HT1080 (cell line): ENCODE data around the gene TEX22. TPM values are rescaled to one million over a fixed set of nuclear protein-coding genes. Genes with fewer than 3 reads are reported as not detected.

Experiments used
- DNase-seq: peaks from one replicate; pipeline ENCODE4 v3.0.0-alpha.2; 2015; ENCODE audit warnings: low read depth
- total RNA-seq: library from RNA; depleted of rRNA; stranded (reverse); fragments of >200 nt; shearing (Covaris generic); gene quantifications from 2 replicates; pipeline ENCODE4 v1.2.3, GENCODE V29; 2014

Gene TEX22
- total RNA-seq, 1 experiment from 2014 or later = not detected

DNA sequence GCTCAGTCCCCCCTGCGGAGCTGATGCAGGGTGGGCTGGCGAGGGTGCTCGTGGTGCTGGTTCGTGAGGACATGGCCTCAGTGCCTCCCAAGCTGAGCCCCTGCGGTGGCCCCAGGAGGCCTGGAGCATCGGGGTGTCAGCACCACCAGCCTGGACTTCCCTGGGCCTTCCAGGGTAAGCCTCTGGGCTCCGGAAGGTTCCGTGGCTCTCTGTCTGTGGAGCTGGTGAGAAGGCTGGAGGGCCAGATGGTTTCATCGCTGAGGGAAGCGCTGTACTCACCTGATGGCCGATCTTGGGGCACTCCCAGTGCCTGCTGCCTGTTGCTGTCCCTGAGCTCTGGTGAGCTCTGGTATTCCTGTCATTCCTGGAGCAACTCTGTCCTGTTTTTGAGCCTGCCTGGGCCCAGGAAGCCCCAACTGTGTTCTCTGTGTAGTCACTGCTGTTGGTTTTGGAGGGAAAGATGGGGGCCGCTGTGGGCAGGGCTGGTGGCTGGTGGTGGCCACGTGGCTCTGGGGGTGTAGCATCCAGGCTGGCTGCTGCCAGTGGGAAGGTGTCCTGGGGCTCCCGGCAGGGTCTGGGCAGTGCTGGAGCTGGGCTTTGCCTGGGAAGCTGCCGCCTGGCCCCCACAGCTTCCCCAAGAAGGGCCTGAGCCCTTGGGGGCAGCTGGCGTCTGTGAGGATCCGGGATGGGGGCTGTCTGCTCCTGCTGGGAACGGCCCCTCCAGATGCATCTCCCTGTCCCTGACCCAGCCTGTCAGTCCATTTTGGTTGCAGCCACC is 39.6 kb downstream of the TEX22 start:
- DNase-seq = no peak

- no peak for DNase-seq
These were observed 40.8 kb downstream of the TEX22 start for GRCh38 chr14:105439179-105439578.

DNA sequence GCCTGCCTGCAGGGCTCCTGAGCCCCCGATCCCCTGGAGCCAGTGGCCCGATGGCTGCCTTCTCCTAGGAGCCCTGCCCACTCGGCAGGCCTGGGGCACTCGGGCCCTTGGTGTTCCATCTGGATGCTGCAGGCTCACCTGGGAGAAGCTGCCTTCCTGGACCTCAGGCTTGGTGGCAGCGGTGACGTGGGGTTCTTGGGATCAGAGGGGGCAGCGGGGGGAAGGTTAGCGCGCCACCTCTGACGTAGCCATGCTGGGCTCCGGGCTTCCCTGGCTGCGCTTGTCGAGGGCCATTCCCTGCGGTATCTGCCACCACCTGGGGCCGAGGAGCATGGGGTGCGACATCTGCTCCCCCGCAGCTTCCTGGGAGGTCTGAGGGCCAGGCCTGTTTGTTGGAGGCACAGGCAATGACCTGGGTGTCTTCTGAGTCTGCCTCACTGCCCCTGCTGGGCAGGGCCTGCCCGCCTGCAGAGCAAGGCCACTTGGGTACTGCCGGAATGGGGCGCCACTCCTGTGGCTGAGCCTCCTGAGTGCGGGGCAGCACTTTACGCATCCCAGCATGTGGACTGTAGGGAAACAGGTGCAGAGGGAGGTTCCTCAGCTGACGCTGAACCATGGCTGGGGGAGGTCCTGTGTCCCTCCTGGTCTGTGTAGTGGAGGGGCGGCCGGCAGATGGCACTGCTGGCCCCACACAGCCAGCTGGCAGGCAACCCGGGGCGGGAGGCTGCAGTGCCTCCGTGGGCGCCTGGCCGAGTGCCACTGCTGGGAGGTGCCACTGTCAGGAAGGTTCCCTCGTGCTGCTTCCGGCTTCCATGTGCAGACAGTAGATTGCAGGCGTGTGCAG is 41.6 kb downstream of the TEX22 start:
- no peak for DNase-seq

- DNase-seq = no peak
These were observed 42.2 kb downstream of the TEX22 start for GRCh38 chr14:105440554-105440900.

DNA sequence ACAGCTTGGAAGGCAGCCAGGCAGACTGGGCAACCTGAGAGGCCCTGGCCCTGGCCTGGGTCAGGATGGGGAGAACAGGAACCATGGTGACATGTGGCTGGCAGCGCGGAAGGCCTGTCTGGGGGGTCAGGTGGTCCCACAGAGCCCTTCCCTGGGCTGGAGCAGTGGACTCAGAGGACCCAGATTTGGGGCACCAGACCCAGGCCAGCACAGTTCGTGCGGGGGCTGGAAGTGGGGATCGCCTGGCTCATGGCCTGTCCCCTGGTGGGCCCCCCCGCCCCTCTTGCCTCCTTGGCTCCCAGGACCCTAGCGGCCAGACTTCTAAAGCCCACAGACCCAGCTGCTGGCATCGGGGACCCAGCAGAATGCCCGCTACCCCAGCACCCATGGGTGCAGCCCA is 42.7 kb downstream of the TEX22 start:
- no peak for DNase-seq

GRCh38 chr14:105442125-105442524 is 43.8 kb downstream of the TEX22 start:
- no peak for DNase-seq

DNA sequence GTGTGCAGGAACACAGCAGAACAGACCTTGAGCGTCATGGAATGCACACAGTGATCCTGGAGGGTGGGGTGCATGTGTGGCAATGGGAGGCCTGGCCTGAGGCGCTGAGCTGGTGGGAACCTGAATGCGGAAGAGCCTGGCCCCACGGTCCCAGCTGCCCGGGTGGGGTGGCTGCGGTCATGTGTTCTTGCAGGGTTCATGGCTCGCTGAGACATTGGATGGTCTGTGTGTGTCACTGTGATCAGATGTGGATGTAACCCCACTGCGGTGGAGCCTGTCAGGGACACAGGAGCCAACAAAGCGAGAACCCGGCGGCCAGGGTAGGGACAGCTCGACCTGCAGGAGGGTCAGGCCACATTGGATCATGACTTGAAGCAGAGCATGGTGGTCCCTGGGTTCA is 44.5 kb downstream of the TEX22 start:
- DNase-seq = no peak

GRCh38 chr14:105444859-105445258 is 46.5 kb downstream of the TEX22 start:
- no peak for DNase-seq

- DNase-seq = no peak
These were observed 47.0 kb downstream of the TEX22 start for GRCh38 chr14:105445290-105445689.

GRCh38 chr14:105445901-105446845 is 47.8 kb downstream of the TEX22 start:
- no peak for DNase-seq

DNA sequence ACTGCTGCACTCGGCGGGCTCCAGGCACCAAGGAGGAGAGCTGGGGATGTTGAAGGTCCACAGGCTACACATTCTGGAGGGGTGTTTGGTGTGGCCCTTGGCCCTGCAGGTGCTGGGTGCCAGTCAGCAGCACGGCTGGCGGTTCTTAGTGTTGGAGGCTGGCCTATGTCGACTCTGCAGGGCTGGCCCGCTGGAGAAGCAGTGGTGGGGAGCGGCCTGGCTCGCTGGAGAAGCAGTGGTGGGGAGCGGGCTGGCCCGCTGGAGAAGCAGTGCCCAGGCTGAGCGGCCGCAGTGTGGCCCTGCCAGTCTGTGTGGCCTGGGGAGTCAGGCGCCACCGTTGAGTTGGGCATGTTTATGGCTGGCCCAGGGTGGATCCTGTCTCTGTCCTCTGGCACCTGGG is 48.6 kb downstream of the TEX22 start:
- DNase-seq = no peak

DNA sequence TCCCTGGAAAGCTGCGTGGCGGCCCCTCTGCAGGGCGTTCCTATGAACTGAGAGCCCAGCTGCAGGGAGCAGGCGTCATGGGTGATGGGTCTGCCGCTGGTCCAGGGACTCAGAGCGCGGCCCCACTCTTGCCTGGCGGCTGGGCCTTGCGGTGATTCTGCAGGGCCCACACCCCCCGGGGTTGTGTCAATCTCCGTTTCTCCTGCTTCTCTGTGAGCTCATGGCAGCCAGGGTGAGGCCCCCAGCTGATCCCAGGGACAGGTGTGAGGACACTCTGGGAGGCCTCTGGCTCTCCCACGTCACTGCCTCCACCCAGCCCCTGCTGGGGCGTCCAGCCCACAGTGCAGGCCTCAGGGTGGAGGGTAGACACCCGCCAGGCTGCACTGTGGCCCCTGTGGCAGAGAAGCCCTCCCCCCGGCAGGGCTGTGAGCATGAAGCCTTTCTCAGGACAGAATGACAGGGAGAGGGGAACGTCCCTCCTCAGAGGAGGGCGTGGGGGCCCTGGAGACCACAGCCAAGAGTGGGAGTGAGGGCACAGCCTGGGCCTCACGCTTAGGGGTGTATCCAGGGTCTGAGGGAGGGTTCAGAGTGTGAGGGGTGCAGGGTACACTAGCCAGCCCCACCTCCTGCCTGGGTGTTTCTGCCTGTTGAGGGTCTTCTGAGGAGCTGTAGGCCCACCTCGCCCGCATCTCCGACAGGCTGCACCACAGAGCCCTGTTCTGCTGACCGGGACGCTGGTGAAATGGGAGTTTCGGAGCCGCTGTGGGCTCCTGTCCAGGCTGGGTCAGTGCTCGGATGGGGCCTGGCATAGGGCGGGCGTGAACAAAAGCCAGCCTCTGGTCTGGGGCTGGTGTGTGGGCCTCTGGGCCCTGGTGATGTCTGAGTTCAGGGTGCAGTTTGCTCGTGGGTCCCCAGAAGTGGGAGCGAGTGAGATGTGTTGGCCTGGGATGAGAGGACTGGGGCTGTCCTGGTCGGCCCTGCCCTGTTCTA is 49.6 kb downstream of the TEX22 start:
- no peak for DNase-seq

GRCh38 chr14:105448706-105449111 is 50.4 kb downstream of the TEX22 start:
- DNase-seq = peak; percentile 37

DNA sequence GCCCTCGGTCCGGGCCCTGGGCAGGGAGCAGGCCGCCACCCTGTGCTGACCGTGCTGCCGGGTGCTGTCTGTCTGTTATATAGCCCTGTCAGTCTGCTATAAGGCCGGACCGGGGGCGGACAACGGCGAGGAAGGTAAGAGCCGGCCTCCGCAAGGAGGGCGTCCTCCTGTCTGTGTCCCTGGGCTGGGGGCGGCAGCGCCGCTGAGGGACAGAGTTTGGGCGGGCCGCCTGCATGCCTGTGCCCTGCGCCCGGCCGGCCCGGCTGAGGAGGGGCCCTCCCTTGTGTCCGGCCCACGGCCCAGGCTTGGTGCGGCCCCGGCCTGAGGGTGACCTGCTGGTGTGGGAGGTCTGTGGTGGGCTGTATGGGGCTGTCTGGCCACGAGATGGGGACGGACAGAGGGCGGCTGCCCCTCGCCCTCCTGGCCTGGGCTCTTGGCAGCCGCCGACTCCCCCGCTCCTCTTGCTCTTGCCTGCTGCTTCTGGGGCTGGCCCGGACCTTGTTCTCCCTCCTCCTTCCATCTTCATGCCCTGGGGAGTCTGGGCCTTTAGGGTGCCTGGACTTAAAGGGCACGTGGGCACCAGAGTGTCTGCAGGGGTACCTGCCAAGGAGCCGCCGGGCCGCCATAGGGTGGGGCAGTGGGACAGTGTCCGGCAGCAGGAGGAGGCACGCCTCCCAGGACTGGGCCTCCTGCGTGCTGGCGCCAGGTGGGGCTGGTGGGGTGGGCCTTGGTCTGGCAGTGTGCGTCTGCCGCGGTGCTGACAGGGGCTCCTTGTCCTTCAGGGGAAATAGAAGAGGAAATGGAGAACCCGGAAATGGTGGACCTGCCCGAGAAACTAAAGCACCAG is 51.2 kb downstream of the TEX22 start:
- DNase-seq = no peak

DNA sequence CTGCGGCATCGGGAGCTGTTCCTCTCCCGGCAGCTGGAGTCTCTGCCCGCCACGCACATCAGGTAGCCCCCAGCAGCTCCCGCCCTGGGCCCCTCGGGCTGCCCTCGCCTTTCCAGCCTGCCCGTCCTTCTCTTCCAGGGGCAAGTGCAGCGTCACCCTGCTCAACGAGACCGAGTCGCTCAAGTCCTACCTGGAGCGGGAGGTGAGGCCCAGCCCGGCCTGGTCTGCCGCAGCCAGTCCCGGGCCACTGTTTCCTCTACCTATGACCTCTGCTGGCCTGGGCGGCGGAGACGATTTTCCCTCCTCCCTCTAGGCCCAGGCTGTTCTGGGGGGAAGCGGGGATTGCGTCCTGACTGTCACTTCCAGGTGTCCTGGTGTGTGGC is 51.8 kb downstream of the TEX22 start:
- no peak for DNase-seq

DNA sequence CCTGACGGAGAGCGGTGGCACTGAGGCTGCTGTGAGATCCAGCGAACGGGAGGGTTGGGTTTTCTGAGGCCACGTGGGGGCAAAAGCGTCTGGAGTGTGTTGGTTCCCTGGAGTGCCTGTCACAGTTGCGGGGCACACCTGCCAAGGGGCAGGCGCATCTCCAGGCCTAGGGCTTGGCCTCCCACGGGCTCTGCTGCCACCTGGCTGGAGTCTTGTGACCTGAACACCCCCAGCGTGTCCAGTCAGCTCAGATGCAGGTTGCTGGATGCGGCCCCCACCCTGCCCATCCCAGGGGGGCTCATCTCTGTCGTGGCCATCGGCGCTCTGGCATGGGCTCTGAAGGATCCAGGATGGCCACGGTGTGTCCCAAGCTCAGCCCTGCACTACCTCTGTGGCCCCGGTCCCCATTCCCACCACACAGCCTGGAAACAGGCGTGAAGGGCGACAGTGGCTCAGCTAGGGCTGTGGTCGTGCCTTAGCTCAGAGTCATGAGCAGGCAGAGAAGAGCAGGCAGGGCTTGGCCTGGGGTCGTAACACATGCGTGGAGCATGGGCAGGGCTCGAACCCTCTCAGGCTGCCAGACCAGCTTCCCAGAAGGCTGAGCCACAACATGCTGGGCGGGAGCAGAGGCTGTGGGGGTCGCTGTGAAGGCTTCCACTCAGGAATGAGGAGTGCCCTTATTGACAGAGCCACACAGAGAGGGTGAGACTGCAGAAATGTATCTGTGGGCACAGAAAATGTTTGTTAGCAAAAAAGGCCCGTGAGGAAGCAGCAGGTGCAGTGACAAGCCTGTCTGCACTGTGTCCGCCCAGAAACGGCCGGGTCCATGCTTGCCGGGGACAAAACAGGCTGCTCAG is 52.8 kb downstream of the TEX22 start:
- DNase-seq = no peak

GRCh38 chr14:105452963-105453362 is 54.6 kb downstream of the TEX22 start:
- no peak for DNase-seq

GRCh38 chr14:105453847-105454246 is 55.5 kb downstream of the TEX22 start:
- DNase-seq = no peak
